ENCODE measurements around the gene ASIC1.

DNA sequence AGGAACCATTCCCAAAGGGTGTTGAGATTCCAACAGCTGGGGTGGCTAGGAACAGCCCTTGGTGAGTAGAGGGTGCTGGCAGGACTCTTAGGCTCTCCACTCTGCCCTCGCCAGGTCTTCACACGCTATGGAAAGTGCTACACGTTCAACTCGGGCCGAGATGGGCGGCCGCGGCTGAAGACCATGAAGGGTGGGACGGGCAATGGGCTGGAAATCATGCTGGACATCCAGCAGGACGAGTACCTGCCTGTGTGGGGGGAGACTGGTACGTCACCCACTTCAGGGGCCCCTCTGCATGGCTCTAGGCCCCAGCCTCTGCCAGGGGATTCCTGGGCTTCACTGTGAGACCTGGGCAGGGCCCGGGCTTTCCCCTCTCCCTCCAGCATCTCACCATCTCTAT lies 19.7 kb downstream of the ASIC1 start:
- TF ChIP-seq POLR2A (IDR thresholded peaks at IDR 0.05; ENCODE audit: low read length) (no peak), GATA1 (IDR thresholded peaks at IDR 0.05; ENCODE audit: low read depth, low read length) (no peak)
